Measurements from ENCODE around the gene SLC12A7.

DNA sequence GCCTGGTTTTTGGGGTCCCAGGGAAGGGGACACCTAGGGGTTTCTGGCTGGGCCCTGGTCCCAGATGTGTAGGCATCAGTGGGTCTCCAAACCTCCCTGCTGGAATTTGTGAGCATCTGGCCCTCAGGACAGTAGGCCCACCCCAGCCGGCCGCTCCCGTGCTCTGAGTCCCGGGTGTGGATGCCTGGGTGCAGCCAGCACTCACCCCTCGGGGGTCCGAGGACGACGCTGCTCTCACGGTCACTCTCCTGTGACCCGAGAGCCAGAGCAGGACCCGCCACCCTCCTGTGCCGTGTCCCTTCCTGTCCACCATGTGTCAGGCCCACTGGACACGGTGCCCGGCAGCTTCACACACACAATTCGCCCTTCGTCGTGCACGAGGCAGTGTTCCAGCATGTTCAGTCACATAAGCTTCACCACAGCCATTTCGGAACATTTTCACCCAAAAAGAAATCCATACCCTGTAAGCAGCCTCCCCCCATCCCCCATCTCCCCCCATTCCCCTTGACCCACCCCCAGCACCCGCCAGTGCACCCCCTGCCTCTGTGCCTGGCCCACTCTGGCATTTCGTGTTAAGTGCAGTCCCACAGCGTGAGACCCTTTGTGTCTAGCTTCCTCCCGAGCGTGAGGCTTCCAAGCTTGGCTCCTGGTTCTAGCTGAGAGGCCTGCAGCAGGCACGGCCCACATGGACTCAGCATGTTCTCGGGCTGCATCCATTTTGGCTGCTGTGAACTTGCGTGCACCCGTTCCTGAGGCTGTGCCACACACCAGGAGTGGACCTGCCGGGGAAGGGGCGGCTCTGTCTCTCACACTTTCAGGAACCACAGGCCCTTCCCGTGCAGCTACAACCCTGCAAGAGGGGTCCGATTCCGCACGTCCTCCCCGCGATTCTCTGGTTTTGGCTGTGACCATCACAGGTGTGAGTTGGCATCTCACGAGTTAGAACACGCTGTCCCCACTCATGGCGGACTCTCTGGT, 62.7 kb downstream of the SLC12A7 start:
- TF ChIP-seq, protein P1, sequence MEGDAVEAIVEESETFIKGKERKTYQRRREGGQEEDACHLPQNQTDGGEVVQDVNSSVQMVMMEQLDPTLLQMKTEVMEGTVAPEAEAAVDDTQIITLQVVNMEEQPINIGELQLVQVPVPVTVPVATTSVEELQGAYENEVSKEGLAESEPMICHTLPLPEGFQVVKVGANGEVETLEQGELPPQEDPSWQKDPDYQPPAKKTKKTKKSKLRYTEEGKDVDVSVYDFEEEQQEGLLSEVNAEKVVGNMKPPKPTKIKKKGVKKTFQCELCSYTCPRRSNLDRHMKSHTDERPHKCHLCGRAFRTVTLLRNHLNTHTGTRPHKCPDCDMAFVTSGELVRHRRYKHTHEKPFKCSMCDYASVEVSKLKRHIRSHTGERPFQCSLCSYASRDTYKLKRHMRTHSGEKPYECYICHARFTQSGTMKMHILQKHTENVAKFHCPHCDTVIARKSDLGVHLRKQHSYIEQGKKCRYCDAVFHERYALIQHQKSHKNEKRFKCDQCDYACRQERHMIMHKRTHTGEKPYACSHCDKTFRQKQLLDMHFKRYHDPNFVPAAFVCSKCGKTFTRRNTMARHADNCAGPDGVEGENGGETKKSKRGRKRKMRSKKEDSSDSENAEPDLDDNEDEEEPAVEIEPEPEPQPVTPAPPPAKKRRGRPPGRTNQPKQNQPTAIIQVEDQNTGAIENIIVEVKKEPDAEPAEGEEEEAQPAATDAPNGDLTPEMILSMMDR (conservative IDR thresholded peaks at IDR 0.05; ENCODE audit: low read length): no peak
- TF ChIP-seq EZH2phosphoT487 (IDR thresholded peaks at IDR 0.05; ENCODE audit: borderline replicate concordance): no peak

All from Loucy (cell line).